NCI-H510A (cell line): ENCODE data around the gene OCIAD2.
"Not testable (repeated sequence)": the region's sequence is repeated elsewhere in the genome, so short reads cannot be mapped to it uniquely, and the experiment has no call there.

ENCODE experiments used
- DNase-seq: peaks from one replicate; lab custom pipeline; 2025; lab: John Stamatoyannopoulos, UW

The OCIAD2 gene

DNA sequence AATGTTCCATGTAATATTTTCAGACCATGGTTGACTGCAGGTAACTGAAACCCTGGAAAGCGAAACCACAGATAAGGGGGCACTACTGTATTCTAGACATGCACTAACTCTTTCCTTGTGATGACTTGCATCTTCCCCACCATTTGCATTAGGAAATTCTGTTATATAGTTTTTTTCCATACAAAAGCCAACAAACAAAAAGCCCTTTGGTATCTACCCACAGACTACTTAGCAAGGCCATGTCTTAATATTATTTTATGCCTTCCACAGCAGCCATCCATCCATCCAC lies 52.2 kb downstream of the OCIAD2 start:
- DNase-seq: no peak

DNA sequence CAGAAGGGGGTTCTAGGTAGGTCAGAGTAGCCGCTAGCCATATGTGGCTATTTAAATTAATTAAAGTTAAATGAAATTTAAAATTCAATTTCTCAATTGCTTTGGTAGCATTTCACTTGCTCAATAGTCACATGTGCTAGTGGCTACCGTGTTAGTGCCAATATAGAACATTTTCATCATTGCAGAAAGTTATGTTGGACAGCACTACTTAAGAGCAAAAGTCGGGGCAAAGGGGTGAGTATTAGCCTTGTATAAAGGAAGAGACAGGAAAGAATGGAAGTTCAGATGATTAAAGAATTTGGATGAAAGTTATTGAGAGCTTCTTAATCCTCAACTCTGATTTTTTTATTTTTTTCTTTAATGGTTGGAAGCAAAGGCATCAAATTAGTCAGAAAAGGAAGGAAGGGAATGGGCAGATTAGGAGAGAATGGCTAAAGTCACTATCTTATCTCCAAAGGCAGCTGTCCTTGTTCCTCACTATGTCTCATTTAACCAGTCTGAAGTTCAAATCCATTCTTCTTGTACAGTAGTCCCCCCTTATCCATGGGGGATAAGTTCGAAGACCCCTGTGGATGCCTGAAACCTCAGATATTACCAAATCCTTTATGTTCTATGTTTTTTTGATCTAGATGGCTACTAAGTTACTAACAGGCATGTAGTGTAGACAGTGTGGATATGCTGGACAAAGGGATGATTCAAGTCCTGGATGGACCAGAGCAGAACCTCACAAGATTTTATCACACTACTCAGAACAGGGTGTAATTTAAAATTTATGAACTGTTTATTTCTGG lies 52.8 kb downstream of the OCIAD2 start:
- DNase-seq: no peak

DNA sequence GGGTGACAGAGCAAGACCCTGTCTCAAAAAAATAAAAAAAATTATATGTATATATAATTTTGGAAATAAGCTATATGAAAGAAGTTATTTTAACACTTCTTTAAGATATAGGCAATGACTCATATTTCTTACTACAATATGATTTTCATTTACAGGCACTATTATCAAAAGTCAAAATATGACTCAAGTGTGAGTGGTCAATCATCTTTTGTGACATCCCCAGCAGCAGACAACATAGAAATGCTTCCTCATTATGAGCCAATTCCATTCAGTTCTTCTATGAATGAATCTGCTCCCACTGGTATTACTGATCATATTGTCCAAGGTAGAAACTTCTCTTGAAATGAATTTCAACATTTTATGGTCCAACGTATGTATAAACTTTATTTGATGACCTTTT lies 54.9 kb downstream of the OCIAD2 start:
- DNase-seq: no peak

DNA sequence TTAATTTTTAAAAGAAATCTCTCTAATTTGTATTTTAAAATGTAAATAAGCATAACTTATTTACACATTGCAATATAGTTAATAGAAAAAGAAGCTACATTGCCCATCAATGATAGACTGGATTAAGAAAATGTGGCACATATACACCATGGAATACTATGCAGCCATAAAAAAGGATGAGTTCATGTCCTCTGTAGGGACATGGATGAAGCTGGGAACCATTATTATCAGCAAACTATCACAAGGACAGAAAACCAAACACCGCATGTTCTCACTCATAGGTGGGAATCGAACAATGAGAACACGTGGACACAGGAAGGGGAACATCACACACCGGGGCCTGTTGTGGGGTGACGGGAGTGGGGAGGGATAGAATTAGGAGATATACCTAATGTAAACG lies 57.8 kb downstream of the OCIAD2 start:
- DNase-seq: not testable (repeated sequence)

DNA sequence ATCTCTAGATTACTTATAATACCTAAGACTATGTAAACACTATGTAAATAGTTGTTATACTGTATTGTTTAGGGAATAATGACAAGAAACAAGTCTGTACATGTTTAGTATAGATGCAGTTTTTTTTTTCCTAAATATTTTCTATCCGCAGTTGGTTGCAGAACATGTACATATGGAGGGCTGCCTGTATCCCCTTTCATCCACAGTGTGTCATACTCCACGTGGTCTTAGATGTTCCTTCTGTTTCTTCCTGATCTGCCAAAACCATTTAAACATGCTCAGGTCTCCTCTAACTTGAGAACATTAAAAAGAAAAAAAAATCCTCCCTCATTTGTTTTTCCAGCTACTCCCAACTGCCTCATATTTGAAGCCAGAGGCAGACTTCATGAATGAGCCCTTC lies 61.7 kb downstream of the OCIAD2 start:
- no peak for DNase-seq

DNA sequence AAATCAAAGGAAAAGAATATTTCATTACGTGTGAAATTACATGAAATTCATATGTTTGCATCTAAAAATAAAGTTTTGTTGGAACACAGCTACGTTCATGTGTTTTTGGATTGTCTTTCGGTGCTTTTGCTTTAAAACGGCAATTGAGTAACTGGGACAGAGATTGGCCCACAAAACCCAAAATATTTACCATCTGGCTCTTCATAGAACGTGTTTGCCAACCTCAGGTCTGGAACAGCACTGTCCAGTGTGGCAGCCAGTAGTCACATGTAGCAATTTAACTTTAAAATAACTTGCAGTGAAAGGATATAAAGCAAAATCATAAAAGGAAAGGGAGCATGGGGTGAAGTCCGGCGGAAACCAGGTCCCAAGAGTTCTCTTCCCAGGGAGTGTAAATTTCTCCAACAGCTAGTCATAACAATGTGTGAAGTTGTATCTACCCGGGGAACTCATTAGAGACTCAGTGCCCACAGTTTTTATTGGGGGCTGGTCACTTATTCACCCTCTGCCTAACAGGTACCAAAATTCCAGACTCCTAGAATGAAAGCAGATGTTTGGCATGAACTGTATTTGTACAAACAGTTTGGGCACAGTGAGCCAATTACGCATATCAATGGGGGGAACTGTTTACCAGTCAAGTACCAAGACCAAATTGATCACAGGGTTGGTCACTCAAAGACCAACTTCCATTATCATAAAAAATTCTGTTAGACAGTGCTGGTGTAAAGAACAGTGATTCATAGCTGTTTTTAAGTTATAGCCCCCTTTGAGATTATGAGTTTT lies 65.3 kb downstream of the OCIAD2 start:
- DNase-seq: no peak

GRCh38 chr4:48836658-48837057 lies 69.9 kb downstream of the OCIAD2 start:
- no peak for DNase-seq
